ENCODE data around the gene STK38L. TPM values are rescaled to one million over a fixed set of nuclear protein-coding genes. Genes with fewer than 3 reads are reported as not detected.

Gene STK38L
- total RNA-seq (29.3 and 30.0 TPM in 2 replicates), polyA plus RNA-seq (19.5 and 20.3 TPM in 2 replicates)

GRCh38 chr12:27243804-27244688 lies at the start of gene STK38L:
Gene STK38L, plus strand, starts transcription at chr12:27244286. Its CDS starts 53,435 bp downstream, at chr12:27297721.
- H3K4me3 ChIP-seq = peak within 1 kb of the TSS; percentile 49
- DNase-seq (ENCODE audit: low read depth in 1 of 2, low spot score in 1 of 2) = peak; percentile 93 to 98
- peak; percentile 23 for TF ChIP-seq CTCF (IDR thresholded peaks at IDR 0.05; ENCODE audit: low read depth, low read length)
- no peaks in the 10 kb centered on the region for H3K36me3 ChIP-seq
- H3K4me1 ChIP-seq (ENCODE audit: low read depth) = peaks cover 10% of the 10 kb centered on the region
- no peaks in the 10 kb centered on the region for H3K9me3 ChIP-seq (ENCODE audit: low read depth)
- H3K27me3 ChIP-seq = no peaks in the 10 kb centered on the region
- H3K27ac ChIP-seq = peak within 1 kb of the TSS; percentile 70

- Histone ChIP-seq H3K9me3 (ENCODE audit: low read depth) (no peaks in the 10 kb centered on the region), H3K36me3 (no peaks in the 10 kb centered on the region), H3K4me3 (no peak overlapping the region), H3K4me1 (ENCODE audit: low read depth) (peaks cover 18% of the 10 kb centered on the region), H3K27me3 (no peaks in the 10 kb centered on the region), H3K27ac (peak overlapping the region; percentile 89)
- TF ChIP-seq CTCF (IDR thresholded peaks at IDR 0.05; ENCODE audit: low read depth, low read length) = no peak
- DNase-seq (ENCODE audit: low read depth in 1 of 2, low spot score in 1 of 2) = no peak
These were observed 49.4 kb upstream of the STK38L start for GRCh38 chr12:27194644-27195043.

- peak in 1 of 2 donors; percentile 38 for DNase-seq (ENCODE audit: low read depth in 1 of 2, low spot score in 1 of 2)
- H3K4me3 ChIP-seq = no peak overlapping the region
- H3K9me3 ChIP-seq (ENCODE audit: low read depth) = no peaks in the 10 kb centered on the region
These were observed 46.0 kb upstream of the STK38L start for GRCh38 chr12:27198036-27198435.

GRCh38 chr12:27199638-27200300 lies 44.3 kb upstream of the STK38L start:
- Histone ChIP-seq H3K27me3 (no peaks in the 10 kb centered on the region), H3K4me3 (no peak overlapping the region), H3K9me3 (ENCODE audit: low read depth) (no peaks in the 10 kb centered on the region), H3K27ac (no peak overlapping the region), H3K36me3 (no peaks in the 10 kb centered on the region), H3K4me1 (ENCODE audit: low read depth) (peaks cover 1% of the 10 kb centered on the region)
- DNase-seq (ENCODE audit: low read depth in 1 of 2, low spot score in 1 of 2) = peak in 1 of 2 donors; percentile 7
- no peak for TF ChIP-seq CTCF (IDR thresholded peaks at IDR 0.05; ENCODE audit: low read depth, low read length)

More at GRCh38 chr12:27198036-27198435, 46.0 kb upstream of the STK38L start:
- H3K27ac ChIP-seq = no peak overlapping the region
- H3K27me3 ChIP-seq = no peaks in the 10 kb centered on the region
- H3K36me3 ChIP-seq = no peaks in the 10 kb centered on the region
- TF ChIP-seq CTCF (IDR thresholded peaks at IDR 0.05; ENCODE audit: low read depth, low read length) = no peak
- H3K4me1 ChIP-seq (ENCODE audit: low read depth) = peaks cover 18% of the 10 kb centered on the region

GRCh38 chr12:27201169-27201568 lies 42.9 kb upstream of the STK38L start:
- Histone ChIP-seq H3K4me3 (no peak overlapping the region), H3K9me3 (ENCODE audit: low read depth) (no peaks in the 10 kb centered on the region), H3K36me3 (no peaks in the 10 kb centered on the region), H3K27ac (no peak overlapping the region), H3K4me1 (ENCODE audit: low read depth) (no peaks in the 10 kb centered on the region), H3K27me3 (no peaks in the 10 kb centered on the region)
- no peak for TF ChIP-seq CTCF (IDR thresholded peaks at IDR 0.05; ENCODE audit: low read depth, low read length)
- no peak for DNase-seq (ENCODE audit: low read depth in 1 of 2, low spot score in 1 of 2)

Data from cardiac muscle cell (in vitro differentiated cells and primary cell).